Measurements from ENCODE around the gene GNL3.

The GNL3 gene

GRCh38 chr3:52685285-52685708 lies 535 bp upstream of the GNL3 start:
- peak; percentile 62 to 77 for DNase-seq (ENCODE audit: low read depth in 1 of 2, low spot score in 1 of 2)

- no peak for DNase-seq (ENCODE audit: low read depth in 1 of 2, low spot score in 1 of 2)
Observed at GRCh38 chr3:52688266-52688665, 2.4 kb downstream of the GNL3 start.

GRCh38 chr3:52689151-52689550 lies 3.3 kb downstream of the GNL3 start:
- DNase-seq (ENCODE audit: low read depth in 1 of 2, low spot score in 1 of 2): no peak

- DNase-seq (ENCODE audit: low read depth in 1 of 2, low spot score in 1 of 2): no peak
Observed at GRCh38 chr3:52690560-52690959, 4.7 kb downstream of the GNL3 start.

GRCh38 chr3:52693071-52693470 lies 7.2 kb downstream of the GNL3 start:
- no peak for DNase-seq (ENCODE audit: low read depth in 1 of 2, low spot score in 1 of 2)

- no peak for DNase-seq (ENCODE audit: low read depth in 1 of 2, low spot score in 1 of 2)
Observed at GRCh38 chr3:52694528-52695189, 8.8 kb downstream of the GNL3 start.

- DNase-seq (ENCODE audit: low read depth in 1 of 2, low spot score in 1 of 2): no peak
Observed at GRCh38 chr3:52695798-52696671, 10.2 kb downstream of the GNL3 start.

- DNase-seq (ENCODE audit: low read depth in 1 of 2, low spot score in 1 of 2): no peak
Observed at GRCh38 chr3:52696830-52697631, 11.2 kb downstream of the GNL3 start.

- DNase-seq (ENCODE audit: low read depth in 1 of 2, low spot score in 1 of 2): no peak
Observed at GRCh38 chr3:52697632-52697965, 11.8 kb downstream of the GNL3 start.

GRCh38 chr3:52703341-52703740 lies 17.5 kb downstream of the GNL3 start:
- no peak for DNase-seq (ENCODE audit: low read depth in 1 of 2, low spot score in 1 of 2)

- DNase-seq (ENCODE audit: low read depth in 1 of 2, low spot score in 1 of 2): peak in 1 of 2 donors; percentile 18
Observed at GRCh38 chr3:52704611-52705437, 19.0 kb downstream of the GNL3 start.

GRCh38 chr3:52705438-52705687 lies 19.5 kb downstream of the GNL3 start:
- DNase-seq (ENCODE audit: low read depth in 1 of 2, low spot score in 1 of 2): no peak

GRCh38 chr3:52705688-52706686 lies 20.2 kb downstream of the GNL3 start, which contains the start of the genes GLT8D1 and SPCS1:
Gene GLT8D1, minus strand, starts transcription at chr3:52705791. Its CDS starts 5,331 bp downstream, at chr3:52700460.
Gene SPCS1, plus strand, starts transcription at chr3:52706106. Its CDS starts 141 bp downstream, at chr3:52706247.
- DNase-seq (ENCODE audit: low read depth in 1 of 2, low spot score in 1 of 2): peak; percentile 74 to 78

- DNase-seq (ENCODE audit: low read depth in 1 of 2, low spot score in 1 of 2): no peak
Observed at GRCh38 chr3:52707585-52707984, 21.8 kb downstream of the GNL3 start.

GRCh38 chr3:52710512-52710911 lies 24.7 kb downstream of the GNL3 start:
- DNase-seq (ENCODE audit: low read depth in 1 of 2, low spot score in 1 of 2): no peak

- no peak for DNase-seq (ENCODE audit: low read depth in 1 of 2, low spot score in 1 of 2)
Observed at GRCh38 chr3:52712291-52713212, 26.7 kb downstream of the GNL3 start.

- DNase-seq (ENCODE audit: low read depth in 1 of 2, low spot score in 1 of 2): no peak
Observed at GRCh38 chr3:52714335-52715302, 28.8 kb downstream of the GNL3 start.

All from activated CD4-positive, alpha-beta T cell treated with anti-CD3 and anti-CD28 coated beads, Interleukin-2, amount 50 U/mL, for 24 hours (primary cell).